GM18873 (cell line): ENCODE data around the gene EPS15.
"Not testable (repeated sequence)": the region's sequence is repeated elsewhere in the genome, so short reads cannot be mapped to it uniquely, and the experiment has no call there.

ENCODE experiments used
- ATAC-seq: cut with Tn5 transposase; IDR thresholded peaks from one replicate; pipeline ENCODE4 v1.9.1; 2021; ENCODE audit warnings: mild to moderate bottlenecking, moderate library complexity, moderate number of reproducible peaks; ENCODE audit not compliant: unreplicated experiment, low FRiP score

EPS15 gene

DNA sequence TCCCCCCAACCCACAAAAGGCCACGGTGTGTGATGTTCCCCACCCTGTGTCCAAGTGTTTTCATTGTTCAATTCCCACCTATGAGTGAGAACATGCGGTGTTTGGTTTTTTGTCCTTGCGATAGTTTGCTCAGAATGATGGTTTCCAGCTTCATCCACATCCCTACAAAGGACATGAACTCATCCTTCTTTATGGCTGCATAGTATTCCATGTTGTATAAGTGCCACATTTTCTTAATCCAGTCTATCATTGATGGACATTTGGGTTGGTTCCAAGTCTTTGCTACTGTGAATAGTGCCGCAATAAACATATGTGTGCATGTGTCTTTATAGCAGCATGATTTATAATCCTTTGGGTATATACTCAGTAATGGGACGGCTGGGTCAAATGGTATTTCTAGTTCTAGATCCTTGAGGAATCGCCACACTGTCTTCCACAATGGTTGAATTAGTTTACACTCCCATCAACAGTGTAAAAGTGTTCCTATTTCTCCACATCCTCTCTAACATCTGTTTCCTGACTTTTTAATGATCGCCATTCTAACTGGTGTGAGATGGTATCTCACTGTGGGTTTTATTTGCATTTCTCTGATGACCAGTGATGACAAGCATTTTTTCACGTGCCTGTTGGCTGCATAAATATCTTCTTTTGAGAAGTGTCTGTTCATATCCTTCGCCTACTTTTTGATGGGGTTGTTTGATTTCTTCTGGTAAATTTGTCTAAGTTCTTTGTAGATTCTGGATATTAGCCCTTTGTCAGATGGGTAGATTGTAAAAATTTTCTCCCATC, 44.0 kb downstream of the EPS15 start:
- ATAC-seq: not testable (repeated sequence)

DNA sequence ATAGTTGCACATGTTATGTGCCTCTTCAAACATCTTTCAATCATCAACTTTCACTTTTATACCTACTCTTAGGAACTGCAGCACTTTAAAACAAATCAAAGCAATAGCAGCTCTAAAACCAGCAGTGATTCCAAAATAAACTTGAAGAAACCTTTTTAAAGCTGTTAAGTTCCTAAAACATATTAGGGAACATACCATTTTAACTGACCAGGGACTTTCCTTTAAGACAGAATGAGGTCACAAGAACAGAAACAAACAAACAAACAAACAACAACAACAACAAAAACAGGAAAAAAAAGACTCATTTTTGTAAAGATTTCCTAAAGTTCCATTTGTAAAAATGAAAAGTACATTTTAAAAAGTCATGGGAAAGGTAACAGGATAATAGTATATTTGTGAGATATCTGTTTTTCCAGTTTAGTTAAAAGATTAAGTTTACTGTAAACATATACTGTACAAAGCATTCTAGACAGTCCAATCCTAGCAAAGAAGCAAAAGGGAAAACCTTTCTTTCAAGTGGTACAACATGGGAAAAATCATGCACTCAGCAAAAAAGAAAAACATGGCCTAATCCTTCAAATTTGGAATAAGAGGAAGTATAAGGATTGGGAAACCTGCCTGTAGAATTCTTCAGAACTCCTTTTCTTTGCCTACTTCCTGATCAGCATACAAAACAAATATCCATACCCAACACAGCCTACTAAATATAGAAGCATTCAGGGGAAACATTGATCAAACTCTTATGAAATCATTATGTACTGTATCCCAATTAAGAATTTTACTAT, 45.5 kb downstream of the EPS15 start:
- no peak for ATAC-seq

DNA sequence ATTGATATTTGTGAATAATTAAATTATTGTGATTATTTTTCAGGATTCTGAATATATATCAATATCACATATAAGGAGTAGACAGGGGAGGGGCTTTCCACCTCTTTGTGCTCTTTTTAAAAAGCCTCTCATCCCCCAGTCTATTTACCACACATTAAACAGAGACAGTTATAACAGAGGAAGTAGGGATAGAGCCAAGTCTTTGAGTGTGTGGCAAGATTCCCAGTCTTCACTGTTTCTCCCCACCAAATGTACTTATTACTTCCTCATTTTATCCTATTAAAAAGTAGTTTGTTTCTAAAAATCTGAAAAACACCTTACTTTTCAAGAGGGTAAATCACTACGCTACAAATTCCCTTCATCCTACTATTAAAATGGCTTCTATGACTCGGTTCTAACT, 46.7 kb downstream of the EPS15 start:
- ATAC-seq: no peak

DNA sequence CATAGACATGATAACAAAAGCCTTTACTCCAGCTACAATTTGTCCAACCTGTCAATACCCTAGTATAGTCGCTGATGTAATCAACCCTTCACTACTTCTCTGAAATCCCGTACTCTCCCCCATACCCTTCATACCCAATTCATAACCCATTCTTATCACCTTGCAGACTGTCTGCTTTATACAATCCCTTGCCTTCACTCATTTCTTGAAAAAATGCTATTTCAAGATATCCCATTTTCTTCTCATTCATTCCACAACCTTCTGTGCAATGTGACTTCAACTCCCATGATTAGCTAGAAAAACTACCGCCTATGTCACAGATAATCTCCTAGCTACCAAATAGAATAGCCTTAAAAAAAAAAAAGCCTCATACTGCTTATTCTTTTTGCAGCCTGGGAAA, 49.5 kb downstream of the EPS15 start:
- ATAC-seq: no peak

DNA sequence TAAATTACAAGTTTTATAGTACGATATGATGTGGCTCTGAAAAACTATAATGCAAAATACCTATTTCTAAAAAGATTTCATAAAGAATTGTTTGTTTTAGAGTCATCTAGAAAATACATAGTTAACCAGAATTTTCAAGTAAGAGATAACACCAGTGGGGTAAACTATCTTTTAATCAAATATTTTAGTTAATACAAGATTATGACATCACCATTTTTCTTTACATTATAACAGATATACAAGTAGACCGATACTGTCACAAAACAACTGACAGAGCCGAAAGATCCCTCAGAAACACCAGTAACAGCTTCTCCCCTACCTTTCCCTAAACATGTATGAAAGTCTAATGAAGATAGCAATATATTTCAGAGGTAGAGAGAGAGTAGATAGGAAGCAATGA, 54.2 kb downstream of the EPS15 start:
- no peak for ATAC-seq

DNA sequence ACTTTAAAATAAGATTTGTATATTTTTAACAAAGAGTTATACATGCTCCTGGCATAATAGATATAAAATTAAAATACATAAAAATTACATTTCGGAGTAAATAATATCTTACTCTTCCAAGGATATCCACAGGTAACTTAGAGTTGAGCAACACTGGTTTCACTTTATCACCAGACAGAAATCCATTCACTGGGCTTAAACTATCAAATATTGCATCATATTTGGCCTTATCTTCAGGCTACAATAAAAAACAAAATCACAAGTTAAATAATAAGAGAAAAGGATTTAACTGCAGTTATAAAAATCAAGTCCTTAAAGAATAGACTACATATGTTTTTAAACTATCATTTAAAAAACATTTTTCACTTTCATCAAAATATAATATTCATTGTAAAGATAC, 55.5 kb downstream of the EPS15 start:
- no peak for ATAC-seq

DNA sequence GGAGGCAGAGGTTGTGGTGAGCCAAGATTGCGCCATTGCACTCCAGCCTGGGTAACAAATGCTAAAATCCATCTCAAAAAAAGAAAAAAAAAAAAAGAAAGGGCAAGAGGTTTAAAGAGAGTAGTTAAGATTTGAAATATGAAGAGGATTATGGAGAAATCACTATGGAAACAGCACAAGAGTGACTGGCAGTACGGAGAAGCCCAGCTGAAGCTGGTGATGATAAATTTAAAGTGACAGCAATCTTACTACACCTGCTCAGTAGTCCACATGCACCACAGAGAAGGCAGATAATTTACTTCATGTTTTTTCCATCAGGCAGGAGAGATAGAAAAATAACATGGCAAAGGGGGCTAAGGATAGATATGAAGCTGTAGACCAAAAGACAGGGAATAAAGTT, 56.8 kb downstream of the EPS15 start:
- ATAC-seq: not testable (repeated sequence)

DNA sequence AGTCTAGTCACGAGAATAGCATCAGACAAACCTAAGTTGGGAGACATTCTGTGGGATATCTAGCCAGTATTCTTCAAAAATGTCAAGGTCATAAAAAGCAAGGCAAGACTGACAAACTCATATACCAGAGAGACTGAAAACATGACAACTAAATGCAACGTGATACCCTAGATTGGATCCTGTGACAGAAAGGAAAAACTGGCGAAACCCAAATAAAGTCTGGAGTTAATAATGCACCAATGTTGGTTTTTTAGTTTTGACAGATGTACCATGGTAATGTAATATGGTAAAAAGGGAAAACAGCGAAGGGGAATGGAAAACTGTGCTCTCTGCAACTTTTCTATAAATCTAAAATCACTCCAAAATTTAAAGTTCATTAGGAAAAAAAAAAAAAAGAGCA, 64.5 kb downstream of the EPS15 start:
- ATAC-seq: no peak

DNA sequence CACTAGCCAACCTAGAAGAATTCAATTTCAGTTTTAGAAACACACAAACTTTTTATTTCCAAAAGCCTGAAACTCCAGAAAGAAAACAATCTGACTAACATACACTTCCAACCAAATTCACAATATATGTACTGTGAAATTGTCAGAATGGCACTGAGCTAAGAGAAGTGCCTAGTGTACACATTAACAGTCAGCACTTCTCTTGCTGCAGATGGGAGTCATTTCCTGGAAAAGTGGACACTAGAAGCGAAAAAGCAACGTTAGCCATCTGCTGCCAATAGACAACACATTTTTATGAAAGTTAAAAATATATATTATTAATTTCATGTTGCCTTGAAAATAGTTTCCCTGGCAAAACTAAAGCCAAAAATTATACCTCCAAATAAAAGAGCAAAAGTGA, 66.1 kb downstream of the EPS15 start:
- ATAC-seq: no peak

DNA sequence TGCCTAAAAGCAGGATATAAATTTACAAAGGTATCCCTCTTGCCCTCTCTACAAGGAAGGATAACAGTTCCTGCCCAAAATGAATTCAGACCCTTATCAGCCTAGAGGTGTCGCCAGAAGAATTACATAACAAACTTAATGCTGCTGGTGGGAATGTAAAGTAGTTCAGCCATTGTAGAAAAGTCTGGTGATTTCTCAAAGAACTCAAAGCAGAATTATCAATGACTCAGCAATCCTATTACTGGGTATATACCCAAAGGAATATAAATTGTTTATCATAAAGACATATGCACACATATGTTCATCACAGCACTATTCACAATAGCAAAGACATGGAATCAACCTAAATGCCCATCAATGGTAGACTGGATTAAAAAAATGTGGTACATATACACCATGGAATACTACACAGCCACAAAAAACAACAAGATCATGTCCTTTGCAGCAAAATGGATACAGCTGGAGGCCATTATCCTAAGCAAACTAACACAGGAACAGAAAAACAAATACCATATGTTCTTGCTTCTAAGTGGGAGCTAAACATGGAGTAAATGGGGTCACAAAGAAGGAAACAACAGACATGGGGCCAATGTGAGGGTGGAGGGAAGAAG, 70.1 kb downstream of the EPS15 start:
- not testable (repeated sequence) for ATAC-seq

DNA sequence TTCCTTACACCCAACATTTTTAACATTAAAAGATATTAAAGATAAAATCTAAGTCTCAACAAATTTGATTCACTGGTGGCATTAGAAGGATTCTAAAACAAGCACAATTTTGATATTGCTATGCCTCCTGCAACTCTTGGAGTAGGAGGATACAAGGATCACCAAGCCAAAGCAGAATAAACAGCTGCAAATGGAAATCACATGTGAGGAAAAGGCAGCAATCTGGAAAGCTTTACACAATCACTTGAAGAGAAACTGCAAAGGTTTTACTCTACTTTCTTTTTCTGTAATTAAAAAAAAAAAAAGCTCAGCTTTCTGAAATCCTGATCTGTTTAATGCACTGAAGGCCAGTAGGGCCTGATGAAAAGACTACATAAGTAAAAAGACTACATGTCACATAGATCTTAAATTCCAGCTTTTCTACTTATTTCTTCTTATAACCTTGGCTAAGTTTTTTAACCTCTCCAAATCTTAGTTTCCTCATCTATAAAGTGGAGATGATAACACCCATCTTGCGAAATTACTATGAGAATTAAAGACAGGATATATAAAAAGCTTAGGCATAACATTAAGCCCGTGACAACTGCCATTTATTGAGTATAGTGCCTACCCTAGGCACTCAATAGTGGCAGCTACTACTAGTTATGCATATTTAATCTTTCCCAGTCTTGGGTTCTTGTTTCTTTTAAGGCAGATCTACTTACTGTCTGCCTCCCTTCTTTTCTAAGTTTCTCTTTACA, 73.5 kb downstream of the EPS15 start:
- ATAC-seq: no peak

DNA sequence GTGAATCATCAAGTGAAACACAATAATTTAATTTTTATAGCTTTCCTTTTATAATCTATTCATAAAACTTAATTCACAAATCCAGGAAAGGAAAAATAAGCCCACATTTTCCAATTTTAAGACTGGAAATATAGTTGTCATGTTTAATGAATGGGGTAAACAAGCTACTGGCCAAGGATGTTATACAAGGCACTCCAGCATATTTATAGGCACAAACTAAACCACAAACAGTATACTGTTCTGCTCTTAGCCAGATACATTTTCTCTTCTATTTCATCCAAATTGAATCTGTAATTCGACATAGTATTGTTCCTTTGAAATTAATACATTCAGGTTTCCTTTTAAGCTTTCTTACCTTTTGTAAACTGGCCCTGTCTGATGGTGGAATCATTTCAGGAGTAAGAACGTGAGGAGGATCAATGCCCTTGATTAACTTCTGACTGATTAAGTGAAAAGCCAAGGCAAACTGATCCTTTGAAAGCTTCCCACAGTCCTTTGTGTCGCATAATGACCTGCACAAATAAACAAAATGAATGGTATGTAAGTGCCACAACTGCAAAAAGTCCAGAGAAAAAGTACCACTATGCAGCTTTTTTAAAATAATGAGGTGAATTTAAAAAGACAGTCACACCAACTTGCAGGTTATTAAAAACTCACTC, 74.4 kb downstream of the EPS15 start:
- ATAC-seq: no peak

DNA sequence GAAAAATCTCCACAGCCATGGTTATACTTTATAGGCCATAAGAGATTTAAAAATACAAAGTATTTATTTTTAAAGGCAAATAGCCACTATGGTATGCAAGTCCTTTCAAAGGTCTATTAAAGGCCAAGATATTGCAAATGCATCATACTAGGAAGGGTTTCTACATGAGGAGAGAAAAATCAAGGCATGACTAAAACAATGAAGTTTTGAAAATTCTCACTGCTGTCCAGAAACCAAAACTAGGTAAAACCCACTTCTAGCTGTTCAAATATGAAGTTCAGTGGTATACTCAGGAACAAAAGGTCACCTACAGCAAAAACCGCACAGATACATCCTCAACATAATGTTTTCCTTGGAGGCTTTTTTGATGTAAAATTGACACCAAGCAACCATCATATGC, 75.0 kb downstream of the EPS15 start:
- ATAC-seq: no peak

DNA sequence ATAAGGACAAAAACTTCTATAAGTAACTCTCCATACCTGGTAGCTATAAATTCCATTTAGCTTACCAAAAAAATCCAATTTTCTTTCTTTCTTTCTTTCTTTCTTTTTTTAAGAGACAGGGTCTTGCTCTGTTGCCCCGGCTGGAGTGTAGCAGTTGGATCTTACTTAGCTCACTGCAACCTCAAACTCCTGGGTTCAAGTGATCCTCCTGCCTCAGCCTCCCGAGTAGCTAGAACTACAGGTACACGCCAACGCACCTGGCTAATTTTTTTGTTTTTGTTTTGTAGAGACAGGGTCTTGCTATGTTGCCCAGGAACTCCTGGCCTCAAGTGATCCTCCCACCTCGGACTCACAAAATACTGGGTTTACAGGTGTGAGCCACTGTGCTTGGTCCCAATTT, 75.5 kb downstream of the EPS15 start:
- ATAC-seq: no peak

DNA sequence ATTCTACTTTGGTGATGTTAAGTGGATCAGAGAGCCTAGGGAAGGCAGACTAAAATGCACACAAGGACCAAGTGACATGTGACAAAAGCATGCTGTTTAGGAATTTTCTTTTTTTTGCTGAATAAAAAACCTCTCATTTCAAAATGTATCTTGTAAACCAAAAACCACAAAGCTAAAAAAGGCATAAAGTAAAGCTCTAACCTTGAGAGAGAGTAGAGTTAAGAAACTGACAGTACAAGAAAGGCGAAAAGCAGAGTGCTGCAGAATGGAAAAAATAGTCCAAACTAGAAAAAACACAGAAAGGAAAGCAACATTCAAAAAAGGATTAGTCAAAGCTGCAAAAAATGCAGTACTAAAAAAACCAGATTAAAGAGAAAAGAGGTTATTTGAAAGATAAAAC, 76.5 kb downstream of the EPS15 start:
- ATAC-seq: no peak

DNA sequence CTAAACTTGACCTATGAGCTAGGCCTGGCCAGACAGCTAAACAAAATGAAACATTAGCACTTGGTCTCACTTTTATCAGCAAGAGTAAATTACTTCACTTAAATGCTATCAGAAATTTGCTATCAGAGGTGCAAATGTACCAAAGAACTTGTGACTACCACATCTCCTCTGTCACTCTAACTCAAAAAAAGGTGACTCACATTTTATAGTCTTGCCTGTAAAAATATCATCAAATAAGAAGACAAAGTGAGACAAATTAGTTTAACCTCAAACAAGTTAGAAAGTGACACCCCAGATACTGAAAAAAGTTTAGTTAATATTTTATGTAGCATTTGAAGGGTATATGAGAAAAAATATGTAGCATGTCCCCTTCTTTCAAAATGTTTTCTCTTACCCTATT, 76.9 kb downstream of the EPS15 start:
- ATAC-seq: no peak

DNA sequence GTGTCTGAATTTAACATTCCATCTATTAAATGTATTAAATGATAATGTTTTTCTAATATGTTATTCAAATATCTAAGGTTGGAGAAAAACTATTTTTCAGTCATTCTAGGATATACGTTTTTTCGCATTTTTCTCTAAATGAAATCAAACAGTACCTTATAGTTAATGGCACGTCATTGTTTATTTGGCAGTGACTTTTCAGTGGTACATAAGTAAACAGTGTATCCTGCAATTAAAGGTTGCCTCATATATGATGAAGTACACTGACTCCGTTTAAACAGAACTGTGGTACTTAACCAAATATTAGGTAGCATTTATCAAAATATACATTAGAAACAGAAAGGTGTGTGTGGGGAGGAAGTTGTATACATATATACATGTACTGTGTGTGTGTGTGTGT, 79.2 kb downstream of the EPS15 start:
- ATAC-seq: no peak

DNA sequence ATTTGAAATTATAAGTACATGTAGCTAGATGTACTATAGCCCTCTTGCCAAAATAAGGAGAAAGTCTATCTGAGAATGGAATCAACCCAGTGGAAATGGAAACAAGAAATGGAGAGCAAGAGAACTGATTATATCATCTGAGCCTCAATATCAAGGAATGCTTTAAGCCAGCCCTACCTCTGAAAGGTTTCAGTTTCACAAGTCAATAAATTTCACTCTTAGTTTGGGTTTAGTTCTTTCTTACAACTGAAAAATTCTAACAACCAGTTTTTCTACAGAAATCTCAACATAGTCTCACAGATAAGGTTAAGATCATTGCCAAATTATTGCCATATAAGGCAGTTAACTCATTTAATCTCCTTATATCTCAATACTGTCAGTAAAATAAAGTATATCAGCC, 80.0 kb downstream of the EPS15 start:
- no peak for ATAC-seq

DNA sequence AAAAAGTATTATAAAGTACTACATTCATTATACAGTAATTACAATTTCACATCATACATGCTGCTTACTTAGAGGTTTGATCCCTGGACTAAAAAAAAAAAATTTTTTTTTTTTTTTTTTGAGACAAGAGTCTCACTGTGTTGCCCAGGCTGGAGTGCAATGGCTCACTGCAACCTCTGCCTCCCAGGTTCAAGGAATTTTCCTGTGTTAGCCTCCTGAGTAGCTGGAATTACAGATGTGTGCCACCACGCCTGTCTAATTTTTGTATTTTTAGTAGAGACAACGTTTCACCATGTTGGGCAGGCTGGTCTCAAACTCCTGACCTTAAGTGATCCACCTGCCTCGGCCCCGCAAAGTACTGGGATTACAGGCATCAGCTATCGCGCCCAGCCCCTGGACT, 81.7 kb downstream of the EPS15 start:
- ATAC-seq: not testable (repeated sequence)

DNA sequence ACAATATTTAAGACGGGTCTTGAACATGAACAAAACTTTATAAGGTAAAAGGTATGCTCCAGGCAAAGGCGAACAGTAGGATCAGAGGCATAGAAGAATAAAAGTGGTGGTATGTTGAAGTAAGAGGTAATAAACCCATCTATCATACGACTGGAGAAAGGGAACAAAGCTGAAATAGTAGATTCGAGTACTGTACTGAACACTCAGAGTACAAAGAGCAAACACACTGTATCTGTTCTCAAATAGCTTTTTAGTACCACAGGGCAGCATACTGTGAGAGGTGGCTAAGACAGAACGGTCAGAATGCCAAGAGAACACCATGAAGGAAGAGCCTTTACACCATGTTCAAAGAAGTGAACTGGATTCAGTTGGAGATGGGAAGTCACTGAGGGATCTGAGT, 83.2 kb downstream of the EPS15 start:
- no peak for ATAC-seq
